ENCODE data around the gene PDGFB.
A peak's percentile ranks its signal among the peaks of the same experiment; 100 is the strongest.

The PDGFB gene

DNA sequence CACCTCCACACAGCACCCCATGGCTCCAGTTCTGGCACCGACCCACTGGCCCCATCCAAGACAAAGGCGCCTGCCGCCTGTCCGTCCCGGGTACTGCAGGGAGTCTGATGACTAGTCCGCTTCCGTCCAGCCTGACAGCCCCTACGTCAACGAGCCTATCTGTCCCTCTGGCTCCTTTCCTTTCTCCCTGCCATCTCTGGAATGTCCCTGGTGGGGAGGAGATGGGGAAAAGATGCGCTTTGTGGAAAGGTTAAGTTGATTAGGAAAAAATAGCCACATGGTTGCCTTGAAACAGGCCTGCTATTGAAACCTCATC is 10.4 kb downstream of the PDGFB start:
- no peaks in the 10 kb centered on the region for H3K36me3 ChIP-seq (ENCODE audit: control insufficient read depth in 2 of 2, insufficient read depth in 2 of 2, low read length in 2 of 2)
- H3K27me3 ChIP-seq (ENCODE audit: control insufficient read depth in 2 of 2, insufficient read depth in 2 of 2, low read length in 2 of 2) = peaks cover 33 to 40% of the 10 kb centered on the region in 2 donors
- H3K27ac ChIP-seq (ENCODE audit: low read depth in 2 of 2, low read length in 2 of 2) = peak overlapping the region; percentile 21 to 61
- H3K4me1 ChIP-seq (ENCODE audit: control insufficient read depth in 2 of 2, insufficient read depth in 2 of 2, low read length in 2 of 2) = peaks cover 31 to 37% of the 10 kb centered on the region in 2 donors
- no peak overlapping the region for H3K4me3 ChIP-seq (ENCODE audit: low read length in 2 of 2)
- no peaks in the 10 kb centered on the region for H3K9me3 ChIP-seq (ENCODE audit: control insufficient read depth in 2 of 2, low read length in 2 of 2)
- no peak overlapping the region for H3K9ac ChIP-seq (ENCODE audit: low read depth in 1 of 2, low read length in 2 of 2)

DNA sequence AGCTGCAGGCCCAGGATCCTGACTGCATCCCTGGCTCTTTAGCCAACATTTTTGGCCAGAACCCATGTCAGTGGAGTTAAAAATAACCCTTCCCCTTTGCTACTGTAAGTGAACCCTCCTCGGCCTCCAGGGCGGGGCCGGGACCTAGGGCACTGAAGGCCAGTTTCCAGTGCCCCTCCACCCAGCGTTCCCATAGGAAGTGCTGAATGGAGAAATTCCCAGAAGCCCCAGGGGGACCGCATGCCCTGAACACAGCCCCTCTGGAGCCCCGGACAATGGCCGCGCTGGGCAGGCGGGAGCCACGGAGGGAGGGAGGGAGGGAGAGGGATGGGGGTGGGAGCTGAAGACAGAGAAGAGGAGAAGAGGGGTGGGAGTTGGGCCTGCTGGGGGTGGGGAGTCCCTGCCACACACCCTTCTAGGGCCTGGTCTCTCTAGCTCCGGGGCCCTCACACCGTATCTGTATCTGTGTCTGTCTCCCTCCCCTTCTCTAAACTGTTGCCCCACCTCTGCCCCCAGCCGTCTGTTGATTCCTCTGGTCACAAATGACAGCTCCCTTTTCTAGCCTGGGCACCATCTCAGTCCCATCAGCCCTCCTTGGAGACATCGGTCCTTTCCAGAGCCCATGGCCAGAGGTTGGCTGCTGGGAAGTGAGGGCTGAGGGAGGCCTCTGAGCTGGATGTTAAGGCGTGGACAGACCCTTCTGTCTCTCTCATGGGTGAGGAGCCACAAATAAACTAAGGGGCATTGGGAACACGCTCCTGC is 10.9 kb downstream of the PDGFB start:
- H3K36me3 ChIP-seq (ENCODE audit: control insufficient read depth in 2 of 2, insufficient read depth in 2 of 2, low read length in 2 of 2) = no peaks in the 10 kb centered on the region
- no peak overlapping the region for H3K4me3 ChIP-seq (ENCODE audit: low read length in 2 of 2)
- H3K27ac ChIP-seq (ENCODE audit: low read depth in 2 of 2, low read length in 2 of 2) = peak overlapping the region; percentile 16 to 21
- no peaks in the 10 kb centered on the region for H3K9me3 ChIP-seq (ENCODE audit: control insufficient read depth in 2 of 2, low read length in 2 of 2)
- peaks cover 33 to 37% of the 10 kb centered on the region in 2 donors for H3K27me3 ChIP-seq (ENCODE audit: control insufficient read depth in 2 of 2, insufficient read depth in 2 of 2, low read length in 2 of 2)
- peaks cover 26 to 32% of the 10 kb centered on the region in 2 donors for H3K4me1 ChIP-seq (ENCODE audit: control insufficient read depth in 2 of 2, insufficient read depth in 2 of 2, low read length in 2 of 2)
- no peak overlapping the region for H3K9ac ChIP-seq (ENCODE audit: low read depth in 1 of 2, low read length in 2 of 2)

DNA sequence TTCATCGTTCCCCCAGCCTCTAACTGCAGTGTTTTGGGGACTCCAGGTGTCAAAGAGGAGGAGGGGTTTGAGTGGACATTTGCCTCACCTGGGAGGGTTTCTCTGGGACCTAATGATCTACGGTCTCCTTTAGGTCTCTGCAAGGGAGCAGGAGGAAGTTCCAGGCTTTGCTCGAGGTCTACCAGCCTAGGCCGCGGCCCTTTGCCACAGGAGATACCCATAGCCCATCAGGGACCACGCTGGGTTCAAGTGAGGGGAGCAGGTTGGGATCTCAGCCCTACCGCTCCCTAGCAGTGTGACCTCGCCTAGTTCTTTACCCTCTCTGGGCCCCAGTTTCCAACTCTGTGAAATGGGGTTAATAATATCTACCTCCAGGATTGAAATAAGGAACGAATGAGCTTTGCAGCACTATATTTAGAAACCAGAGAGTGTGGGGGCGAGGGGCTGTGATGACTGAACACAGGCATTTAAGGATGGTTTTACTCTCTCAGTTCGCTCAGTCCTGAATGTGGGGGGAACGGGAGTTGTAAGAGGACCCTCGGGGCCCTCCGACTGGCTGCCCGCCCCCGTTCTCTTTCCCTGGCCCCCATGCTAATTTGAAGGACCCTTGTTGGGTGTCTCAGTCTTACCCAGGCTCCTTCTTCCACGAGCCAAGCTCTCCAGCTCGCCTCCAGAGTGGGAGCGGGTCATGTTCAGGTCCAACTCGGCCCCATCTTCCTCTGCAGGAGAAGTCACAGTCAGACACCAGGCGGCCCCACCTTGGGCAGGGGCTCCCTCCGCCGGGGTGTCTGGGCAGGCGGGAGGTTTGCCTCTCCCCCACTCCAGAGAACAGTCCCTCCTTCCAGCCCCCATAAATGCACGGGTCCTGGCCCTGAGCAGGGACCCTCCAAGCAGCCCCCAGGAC is 11.7 kb downstream of the PDGFB start:
- Histone ChIP-seq H3K27ac (ENCODE audit: low read depth in 2 of 2, low read length in 2 of 2) (peak overlapping the region in 1 of 2 donors; percentile 16), H3K27me3 (ENCODE audit: control insufficient read depth in 2 of 2, insufficient read depth in 2 of 2, low read length in 2 of 2) (peaks cover 26 to 35% of the 10 kb centered on the region in 2 donors), H3K9ac (ENCODE audit: low read depth in 1 of 2, low read length in 2 of 2) (no peak overlapping the region), H3K36me3 (ENCODE audit: control insufficient read depth in 2 of 2, insufficient read depth in 2 of 2, low read length in 2 of 2) (no peaks in the 10 kb centered on the region), H3K9me3 (ENCODE audit: control insufficient read depth in 2 of 2, low read length in 2 of 2) (no peaks in the 10 kb centered on the region), H3K4me3 (ENCODE audit: low read length in 2 of 2) (no peak overlapping the region), H3K4me1 (ENCODE audit: control insufficient read depth in 2 of 2, insufficient read depth in 2 of 2, low read length in 2 of 2) (peaks cover 26 to 30% of the 10 kb centered on the region in 2 donors)

DNA sequence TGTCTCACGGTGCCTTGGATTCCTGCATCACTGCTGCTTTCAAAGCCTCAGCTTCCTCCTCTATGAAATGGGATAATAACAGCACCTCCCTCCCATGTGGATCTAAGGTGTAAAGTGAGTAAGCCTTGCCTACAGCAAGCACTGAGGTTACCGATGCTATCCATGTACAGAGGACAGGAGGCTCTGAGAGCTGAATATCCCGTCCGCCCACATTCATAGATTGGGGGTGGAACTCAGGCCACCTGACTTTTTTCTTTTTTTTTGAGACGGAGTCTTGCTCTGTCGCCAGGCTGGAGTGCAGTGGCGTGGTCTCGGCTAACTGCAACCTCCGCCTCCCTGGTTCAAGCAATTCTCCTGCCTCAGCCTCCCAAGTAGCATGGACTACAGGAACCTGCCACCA is 12.5 kb downstream of the PDGFB start:
- peaks cover 19 to 22% of the 10 kb centered on the region in 2 donors for H3K4me1 ChIP-seq (ENCODE audit: control insufficient read depth in 2 of 2, insufficient read depth in 2 of 2, low read length in 2 of 2)

DNA sequence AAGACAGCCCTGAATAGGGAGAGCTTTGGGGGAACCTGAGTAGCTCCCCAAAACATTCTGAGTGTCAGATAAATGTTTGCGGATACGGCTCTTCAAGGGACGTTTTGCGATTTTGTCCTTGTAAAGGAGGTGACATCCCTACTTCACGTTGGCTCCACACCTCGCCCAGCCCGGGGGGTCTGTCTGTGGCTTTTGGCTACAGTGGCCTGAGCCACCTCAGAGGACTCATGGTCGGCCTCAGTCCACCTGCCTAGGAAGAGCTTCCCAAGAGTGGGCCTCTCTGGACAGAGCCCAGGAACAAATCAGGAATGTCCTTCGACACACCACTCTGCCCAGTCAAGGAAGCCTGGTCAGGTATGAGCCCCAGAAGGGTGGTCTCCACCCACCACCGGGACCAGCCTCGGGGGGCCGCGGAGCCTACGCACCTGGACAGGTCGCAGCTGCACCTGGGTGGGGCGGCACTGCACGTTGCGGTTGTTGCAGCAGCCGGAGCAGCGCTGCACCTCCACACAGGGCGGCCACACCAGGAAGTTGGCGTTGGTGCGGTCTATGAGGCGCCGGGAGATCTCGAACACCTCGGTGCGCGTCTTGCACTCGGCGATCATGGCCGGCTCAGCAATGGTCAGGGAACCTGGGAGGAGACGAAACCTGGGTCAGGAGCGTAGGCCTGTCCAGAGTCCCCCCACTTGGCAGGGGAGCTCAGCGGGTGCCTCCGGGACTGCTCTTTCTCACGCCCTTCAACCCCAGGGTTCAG is 13.4 kb downstream of the PDGFB start:
- H3K36me3 ChIP-seq (ENCODE audit: control insufficient read depth in 2 of 2, insufficient read depth in 2 of 2, low read length in 2 of 2) = peaks cover 0 to 3% of the 10 kb centered on the region in 2 donors
- H3K4me1 ChIP-seq (ENCODE audit: control insufficient read depth in 2 of 2, insufficient read depth in 2 of 2, low read length in 2 of 2) = peaks cover 10 to 13% of the 10 kb centered on the region in 2 donors
- no peaks in the 10 kb centered on the region for H3K9me3 ChIP-seq (ENCODE audit: control insufficient read depth in 2 of 2, low read length in 2 of 2)
- no peak overlapping the region for H3K4me3 ChIP-seq (ENCODE audit: low read length in 2 of 2)
- H3K27ac ChIP-seq (ENCODE audit: low read depth in 2 of 2, low read length in 2 of 2) = no peak overlapping the region
- no peak overlapping the region for H3K9ac ChIP-seq (ENCODE audit: low read depth in 1 of 2, low read length in 2 of 2)
- peaks cover 12 to 19% of the 10 kb centered on the region in 2 donors for H3K27me3 ChIP-seq (ENCODE audit: control insufficient read depth in 2 of 2, insufficient read depth in 2 of 2, low read length in 2 of 2)

More for the DNA sequence above, 12.5 kb downstream of the PDGFB start:
- Histone ChIP-seq H3K9ac (ENCODE audit: low read depth in 1 of 2, low read length in 2 of 2) (no peak overlapping the region), H3K27ac (ENCODE audit: low read depth in 2 of 2, low read length in 2 of 2) (no peak overlapping the region), H3K9me3 (ENCODE audit: control insufficient read depth in 2 of 2, low read length in 2 of 2) (no peaks in the 10 kb centered on the region), H3K36me3 (ENCODE audit: control insufficient read depth in 2 of 2, insufficient read depth in 2 of 2, low read length in 2 of 2) (peaks cover 0 to 3% of the 10 kb centered on the region in 2 donors), H3K27me3 (ENCODE audit: control insufficient read depth in 2 of 2, insufficient read depth in 2 of 2, low read length in 2 of 2) (peaks cover 19 to 28% of the 10 kb centered on the region in 2 donors), H3K4me3 (ENCODE audit: low read length in 2 of 2) (no peak overlapping the region)

DNA sequence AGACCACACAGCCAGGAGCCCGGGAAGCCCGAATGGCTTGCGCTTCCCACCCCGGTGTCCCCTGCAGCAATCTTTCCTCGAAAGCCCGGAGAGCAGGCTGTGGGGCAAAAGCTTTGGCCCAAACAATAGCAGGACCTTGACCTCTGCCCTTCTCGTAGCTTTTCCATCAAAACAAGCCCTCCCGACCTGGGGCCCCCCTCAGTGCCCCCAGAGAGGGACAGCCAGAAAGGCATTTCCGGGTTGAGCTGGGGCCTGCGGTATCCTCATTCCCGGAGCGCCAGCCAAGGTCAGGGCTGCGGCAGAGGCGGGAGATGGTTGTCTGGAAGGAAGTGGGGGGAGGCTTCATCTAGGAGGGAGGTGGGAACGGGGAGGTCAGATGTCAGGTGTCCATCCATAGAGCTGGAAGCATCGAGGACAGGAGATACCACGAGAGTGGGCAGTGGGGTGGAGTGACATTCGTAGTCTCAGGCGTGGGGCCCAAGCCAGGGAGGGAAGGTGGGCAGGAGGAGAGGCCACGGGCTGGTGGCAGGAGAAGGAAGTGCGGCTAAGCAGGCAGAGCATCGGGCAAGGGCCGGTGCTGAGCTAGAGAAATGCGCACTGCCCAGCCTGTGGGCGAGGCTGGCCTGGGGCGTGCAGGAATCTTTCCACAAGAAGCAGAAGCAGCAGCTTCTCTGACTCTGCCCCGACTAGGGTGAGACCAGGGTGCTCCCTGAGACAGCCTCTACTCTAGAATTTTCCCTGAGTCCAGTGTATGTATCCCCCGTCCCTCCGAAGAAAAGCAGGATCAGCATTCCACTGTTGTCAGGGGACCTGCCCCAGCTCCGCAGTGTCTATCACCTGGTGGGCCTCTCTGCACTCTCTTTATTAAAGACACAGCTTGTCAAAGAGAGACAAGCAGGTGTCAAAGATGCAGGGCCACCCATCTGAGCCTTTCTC is 14.3 kb downstream of the PDGFB start:
- H3K27ac ChIP-seq (ENCODE audit: low read depth in 2 of 2, low read length in 2 of 2) = no peak overlapping the region
- H3K36me3 ChIP-seq (ENCODE audit: control insufficient read depth in 2 of 2, insufficient read depth in 2 of 2, low read length in 2 of 2) = peaks cover 0 to 3% of the 10 kb centered on the region in 2 donors
- H3K9me3 ChIP-seq (ENCODE audit: control insufficient read depth in 2 of 2, low read length in 2 of 2) = no peaks in the 10 kb centered on the region
- H3K4me1 ChIP-seq (ENCODE audit: control insufficient read depth in 2 of 2, insufficient read depth in 2 of 2, low read length in 2 of 2) = peaks cover 2 to 4% of the 10 kb centered on the region in 2 donors
- peaks cover 3 to 12% of the 10 kb centered on the region in 2 donors for H3K27me3 ChIP-seq (ENCODE audit: control insufficient read depth in 2 of 2, insufficient read depth in 2 of 2, low read length in 2 of 2)
- no peak overlapping the region for H3K4me3 ChIP-seq (ENCODE audit: low read length in 2 of 2)
- H3K9ac ChIP-seq (ENCODE audit: low read depth in 1 of 2, low read length in 2 of 2) = no peak overlapping the region

DNA sequence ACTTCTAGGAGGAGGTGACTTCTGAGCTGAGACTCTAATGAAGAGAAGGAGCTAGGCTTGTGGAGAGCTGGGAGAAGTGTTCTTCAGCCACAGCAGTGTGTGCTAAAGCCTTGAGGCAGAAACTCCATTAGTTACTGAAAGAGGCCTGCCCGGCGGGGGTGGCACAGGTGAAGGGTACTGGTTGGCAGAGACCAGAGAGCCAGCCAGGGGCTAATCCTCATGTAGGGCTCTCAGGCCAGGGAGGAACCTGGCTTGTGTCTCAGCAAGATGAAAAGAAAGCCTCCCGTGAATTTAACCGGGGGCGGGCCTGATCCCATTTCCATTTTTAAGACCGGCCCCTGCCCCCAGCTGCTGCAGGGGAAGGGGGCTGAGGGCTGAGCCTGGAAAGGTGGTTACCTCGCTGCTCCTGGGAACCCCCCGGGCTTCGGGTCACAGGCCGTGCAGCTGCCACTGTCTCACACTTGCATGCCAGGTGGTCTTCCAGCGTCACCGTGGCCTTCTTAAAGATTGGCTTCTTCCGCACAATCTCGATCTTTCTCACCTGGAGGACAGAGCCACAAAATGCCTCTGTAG is 15.0 kb downstream of the PDGFB start:
- Histone ChIP-seq H3K27me3 (ENCODE audit: control insufficient read depth in 2 of 2, insufficient read depth in 2 of 2, low read length in 2 of 2) (peaks cover 3 to 12% of the 10 kb centered on the region in 2 donors), H3K36me3 (ENCODE audit: control insufficient read depth in 2 of 2, insufficient read depth in 2 of 2, low read length in 2 of 2) (peaks cover 0 to 3% of the 10 kb centered on the region in 2 donors), H3K4me1 (ENCODE audit: control insufficient read depth in 2 of 2, insufficient read depth in 2 of 2, low read length in 2 of 2) (no peaks in the 10 kb centered on the region), H3K9ac (ENCODE audit: low read depth in 1 of 2, low read length in 2 of 2) (no peak overlapping the region), H3K27ac (ENCODE audit: low read depth in 2 of 2, low read length in 2 of 2) (no peak overlapping the region), H3K4me3 (ENCODE audit: low read length in 2 of 2) (no peak overlapping the region), H3K9me3 (ENCODE audit: control insufficient read depth in 2 of 2, low read length in 2 of 2) (no peaks in the 10 kb centered on the region)

DNA sequence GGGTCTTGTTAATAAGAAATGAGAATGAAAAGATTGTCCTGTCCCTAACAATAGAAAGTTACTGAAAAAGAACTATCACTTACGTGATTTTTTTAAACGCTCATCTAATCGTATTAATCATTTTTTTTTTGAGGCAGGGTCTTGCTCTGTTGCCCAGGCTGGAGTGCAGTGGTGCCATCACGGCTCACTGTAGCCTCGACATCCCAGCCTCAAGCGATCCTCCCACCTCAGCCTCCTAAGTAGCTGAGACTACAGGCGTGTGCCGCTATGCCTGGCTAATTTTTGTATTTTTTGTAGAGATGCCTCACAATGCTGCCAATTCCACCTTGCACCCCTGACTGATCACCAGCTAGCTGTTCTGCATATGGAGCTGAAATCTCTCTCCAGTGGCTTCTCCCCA is 15.7 kb downstream of the PDGFB start:
- H3K27ac ChIP-seq (ENCODE audit: low read depth in 2 of 2, low read length in 2 of 2) = no peak overlapping the region
- no peaks in the 10 kb centered on the region for H3K4me1 ChIP-seq (ENCODE audit: control insufficient read depth in 2 of 2, insufficient read depth in 2 of 2, low read length in 2 of 2)
- H3K36me3 ChIP-seq (ENCODE audit: control insufficient read depth in 2 of 2, insufficient read depth in 2 of 2, low read length in 2 of 2) = peaks cover 0 to 6% of the 10 kb centered on the region in 2 donors
- no peak overlapping the region for H3K9ac ChIP-seq (ENCODE audit: low read depth in 1 of 2, low read length in 2 of 2)
- peaks cover 3 to 9% of the 10 kb centered on the region in 2 donors for H3K27me3 ChIP-seq (ENCODE audit: control insufficient read depth in 2 of 2, insufficient read depth in 2 of 2, low read length in 2 of 2)
- H3K9me3 ChIP-seq (ENCODE audit: control insufficient read depth in 2 of 2, low read length in 2 of 2) = no peaks in the 10 kb centered on the region
- H3K4me3 ChIP-seq (ENCODE audit: low read length in 2 of 2) = no peak overlapping the region
